ENCODE results near the gene TMEM87B. TPM values are rescaled to one million over a fixed set of nuclear protein-coding genes. Genes with fewer than 3 reads are reported as not detected.
A peak's percentile ranks its signal among the peaks of the same experiment; 100 is the strongest.

The TMEM87B gene
- total RNA-seq (2022) (16.3 and 17.1 TPM in 2 replicates), Bru-seq, nascent RNA (percentile 83 among the genes with signal in this experiment), BruChase-seq, experiment 1, labeled RNA remaining after a 2-hour chase (percentile 87 among the genes with signal in this experiment), BruChase-seq, experiment 2, labeled RNA remaining after a 6-hour chase (percentile 84 among the genes with signal in this experiment)
- long read RNA-seq, full-length matches to known transcripts = 46 of 54 reads
- long read RNA-seq, partial matches to known transcripts = 2 of 54 reads
- long read RNA-seq, other reads (novel, unspliced or antisense) = 6 of 54 reads

GRCh38 chr2:112054847-112055729 is at the start of gene TMEM87B:
Gene TMEM87B, plus strand, starts transcription at chr2:112055269. Its CDS starts 323 bp downstream, at chr2:112055592.
- no peaks in the 10 kb centered on the region for H3K9me3 Mint-ChIP-seq (ENCODE audit: unreplicated experiment)
- CTCF ChIA-PET = interaction anchor here (1.0 to 1.5 kb wide), 4 partner anchors 68 to 167 kb away, joined by 4 to 12 read pairs (median 8); partner anchors contain the start of gene MERTK
- POLR2A ChIA-PET = interaction anchor here (0.5 to 1.6 kb wide), 5 partner anchors 157 to 536 kb away, joined by 3 to 17 read pairs (median 4); partner anchors contain the start of genes MERTK and ZC3H6
- H3K4me1 Mint-ChIP-seq (ENCODE audit: low read depth, unreplicated experiment) = peaks cover 14% of the 10 kb centered on the region
- intact Hi-C loops (cut with micrococcal nuclease; ENCODE audit: unreplicated experiment) = loop anchor here (2.0 kb wide), 1 partner anchor 108 kb away; no protein-coding TSS in a partner anchor
- H3K27ac Mint-ChIP-seq (ENCODE audit: unreplicated experiment) = peak within 1 kb of the TSS; percentile 72
- H3K27me3 ChIP-seq (replicated peaks; ENCODE audit: control insufficient read depth, insufficient read depth, low read length) = no peaks in the 10 kb centered on the region
- no peak for TF ChIP-seq CTCF (IDR thresholded peaks at IDR 0.05; ENCODE audit: insufficient read depth in 1 of 2, low read depth in 1 of 2, low read length in 1 of 2, severe bottlenecking in 1 of 2, unreplicated experiment in 1 of 2)
- H3K4me1 ChIP-seq = peaks cover 15% of the 10 kb centered on the region
- H3K36me3 ChIP-seq (ENCODE audit: control insufficient read depth, insufficient read depth, low read length) = no peaks in the 10 kb centered on the region
- H3K9me3 ChIP-seq = no peaks in the 10 kb centered on the region
- no peaks in the 10 kb centered on the region for H3K27me3 Mint-ChIP-seq (ENCODE audit: insufficient read depth, unreplicated experiment)
- peak within 1 kb of the TSS; percentile 85 for H3K4me3 Mint-ChIP-seq (ENCODE audit: unreplicated experiment)
- peak; percentile 99 for DNase-seq
- H3K36me3 Mint-ChIP-seq (ENCODE audit: insufficient read depth, unreplicated experiment) = peaks cover 19% of the 10 kb centered on the region
- peak within 1 kb of the TSS; percentile 87 for H3K4me3 ChIP-seq (ENCODE audit: low read depth, low read length)
- no TSS peak for BruUV-seq (replicated peaks)

GRCh38 chr2:112005406-112006075 is 49.5 kb upstream of the TMEM87B start:
- intact Hi-C loops (cut with micrococcal nuclease; ENCODE audit: unreplicated experiment) = no loop called here
- H3K27me3 ChIP-seq (replicated peaks; ENCODE audit: control insufficient read depth, insufficient read depth, low read length) = no peaks in the 10 kb centered on the region
- Mint-ChIP-seq H3K27ac (ENCODE audit: unreplicated experiment) (no peak overlapping the region), H3K36me3 (ENCODE audit: insufficient read depth, unreplicated experiment) (peaks cover 68% of the 10 kb centered on the region), H3K4me3 (ENCODE audit: unreplicated experiment) (no peak overlapping the region), H3K27me3 (ENCODE audit: insufficient read depth, unreplicated experiment) (no peaks in the 10 kb centered on the region), H3K4me1 (ENCODE audit: low read depth, unreplicated experiment) (no peaks in the 10 kb centered on the region), H3K9me3 (ENCODE audit: unreplicated experiment) (no peaks in the 10 kb centered on the region)
- CTCF ChIA-PET = no interaction called here
- no peak for TF ChIP-seq CTCF (IDR thresholded peaks at IDR 0.05; ENCODE audit: insufficient read depth in 1 of 2, low read depth in 1 of 2, low read length in 1 of 2, severe bottlenecking in 1 of 2, unreplicated experiment in 1 of 2)
- BruUV-seq (replicated peaks) = no TSS peak
- H3K4me1 ChIP-seq = no peaks in the 10 kb centered on the region
- no peaks in the 10 kb centered on the region for H3K9me3 ChIP-seq
- no peak for DNase-seq
- POLR2A ChIA-PET = no interaction called here
- no peaks in the 10 kb centered on the region; the same call in 1 of the 2 replicates for H3K36me3 ChIP-seq (ENCODE audit: control insufficient read depth, insufficient read depth, low read length)
- no peak overlapping the region for H3K4me3 ChIP-seq (ENCODE audit: low read depth, low read length)

GRCh38 chr2:112006076-112006410 is 49.0 kb upstream of the TMEM87B start:
- POLR2A ChIA-PET = no interaction called here
- no peaks in the 10 kb centered on the region for H3K27me3 Mint-ChIP-seq (ENCODE audit: insufficient read depth, unreplicated experiment)
- Histone ChIP-seq H3K36me3 (ENCODE audit: control insufficient read depth, insufficient read depth, low read length) (no peaks in the 10 kb centered on the region; the same call in 1 of the 2 replicates), H3K4me3 (ENCODE audit: low read depth, low read length) (no peak overlapping the region), H3K4me1 (no peaks in the 10 kb centered on the region), H3K27me3 (replicated peaks; ENCODE audit: control insufficient read depth, insufficient read depth, low read length) (no peaks in the 10 kb centered on the region), H3K9me3 (no peaks in the 10 kb centered on the region)
- TF ChIP-seq CTCF (IDR thresholded peaks at IDR 0.05; ENCODE audit: insufficient read depth in 1 of 2, low read depth in 1 of 2, low read length in 1 of 2, severe bottlenecking in 1 of 2, unreplicated experiment in 1 of 2) = no peak
- no peaks in the 10 kb centered on the region for H3K9me3 Mint-ChIP-seq (ENCODE audit: unreplicated experiment)
- no peak overlapping the region for H3K4me3 Mint-ChIP-seq (ENCODE audit: unreplicated experiment)
- intact Hi-C loops (cut with micrococcal nuclease; ENCODE audit: unreplicated experiment) = no loop called here
- H3K27ac Mint-ChIP-seq (ENCODE audit: unreplicated experiment) = no peak overlapping the region
- H3K36me3 Mint-ChIP-seq (ENCODE audit: insufficient read depth, unreplicated experiment) = peaks cover 68% of the 10 kb centered on the region
- no peaks in the 10 kb centered on the region for H3K4me1 Mint-ChIP-seq (ENCODE audit: low read depth, unreplicated experiment)
- no TSS peak for BruUV-seq (replicated peaks)
- no peak for DNase-seq
- CTCF ChIA-PET = no interaction called here
